Panc1 (cell line): ENCODE measurements around the gene ZNF319.

Source experiments
- POLR2AphosphoS5 ChIP-seq: IDR thresholded peaks from 2 replicates; pipeline ENCODE4 v1.6.1; 2012; ENCODE audit warnings: mild to moderate bottlenecking, low read depth, low read length, moderate library complexity
- SIN3A ChIP-seq: IDR thresholded peaks from 2 replicates; pipeline ENCODE4 v1.6.1; 2012; ENCODE audit warnings: low read depth, mild to moderate bottlenecking, low read length, moderate library complexity, borderline replicate concordance; ENCODE audit not compliant: insufficient read depth
- TF ChIP-seq, protein P1 (sequence below): fragments of 450-650 bp; IDR thresholded peaks from 2 replicates; pipeline ENCODE4 v1.5.1; 2017; ENCODE audit warnings: mild to moderate bottlenecking
- TF ChIP-seq, protein P2 (sequence below), 2 experiments: IDR thresholded peaks; 2 replicates each; pipeline ENCODE4 v1.6.1; 2011 to 2012; ENCODE audit warnings: low read depth in 2 of 2, control low read depth in 1 of 2, low read length in 1 of 2, mild to moderate bottlenecking in 1 of 2, moderate library complexity in 1 of 2; ENCODE audit not compliant: insufficient read depth in 1 of 2

DNA sequence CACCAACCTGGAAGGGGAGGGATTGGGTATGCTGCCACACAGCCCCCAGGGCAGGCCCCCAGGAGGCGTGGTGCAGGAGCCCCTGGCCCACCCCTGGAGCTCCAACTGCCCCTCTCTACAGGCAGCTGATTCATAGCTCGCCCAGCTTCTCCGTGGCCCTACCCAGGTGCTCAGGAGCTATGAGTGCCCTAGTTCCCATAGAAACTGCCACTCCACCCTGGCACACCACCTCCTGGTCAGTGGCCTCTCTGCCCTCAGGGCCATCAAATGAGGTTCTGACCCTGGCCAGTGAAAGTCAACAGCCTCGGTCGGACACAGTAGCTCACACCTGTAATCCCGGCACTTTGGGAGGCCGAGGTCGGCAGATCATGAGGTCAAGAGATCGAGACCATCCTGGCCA, 47.6 kb downstream of the ZNF319 start:
- TF ChIP-seq, protein P1, sequence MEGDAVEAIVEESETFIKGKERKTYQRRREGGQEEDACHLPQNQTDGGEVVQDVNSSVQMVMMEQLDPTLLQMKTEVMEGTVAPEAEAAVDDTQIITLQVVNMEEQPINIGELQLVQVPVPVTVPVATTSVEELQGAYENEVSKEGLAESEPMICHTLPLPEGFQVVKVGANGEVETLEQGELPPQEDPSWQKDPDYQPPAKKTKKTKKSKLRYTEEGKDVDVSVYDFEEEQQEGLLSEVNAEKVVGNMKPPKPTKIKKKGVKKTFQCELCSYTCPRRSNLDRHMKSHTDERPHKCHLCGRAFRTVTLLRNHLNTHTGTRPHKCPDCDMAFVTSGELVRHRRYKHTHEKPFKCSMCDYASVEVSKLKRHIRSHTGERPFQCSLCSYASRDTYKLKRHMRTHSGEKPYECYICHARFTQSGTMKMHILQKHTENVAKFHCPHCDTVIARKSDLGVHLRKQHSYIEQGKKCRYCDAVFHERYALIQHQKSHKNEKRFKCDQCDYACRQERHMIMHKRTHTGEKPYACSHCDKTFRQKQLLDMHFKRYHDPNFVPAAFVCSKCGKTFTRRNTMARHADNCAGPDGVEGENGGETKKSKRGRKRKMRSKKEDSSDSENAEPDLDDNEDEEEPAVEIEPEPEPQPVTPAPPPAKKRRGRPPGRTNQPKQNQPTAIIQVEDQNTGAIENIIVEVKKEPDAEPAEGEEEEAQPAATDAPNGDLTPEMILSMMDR: no peak
- TF ChIP-seq, protein P2, sequence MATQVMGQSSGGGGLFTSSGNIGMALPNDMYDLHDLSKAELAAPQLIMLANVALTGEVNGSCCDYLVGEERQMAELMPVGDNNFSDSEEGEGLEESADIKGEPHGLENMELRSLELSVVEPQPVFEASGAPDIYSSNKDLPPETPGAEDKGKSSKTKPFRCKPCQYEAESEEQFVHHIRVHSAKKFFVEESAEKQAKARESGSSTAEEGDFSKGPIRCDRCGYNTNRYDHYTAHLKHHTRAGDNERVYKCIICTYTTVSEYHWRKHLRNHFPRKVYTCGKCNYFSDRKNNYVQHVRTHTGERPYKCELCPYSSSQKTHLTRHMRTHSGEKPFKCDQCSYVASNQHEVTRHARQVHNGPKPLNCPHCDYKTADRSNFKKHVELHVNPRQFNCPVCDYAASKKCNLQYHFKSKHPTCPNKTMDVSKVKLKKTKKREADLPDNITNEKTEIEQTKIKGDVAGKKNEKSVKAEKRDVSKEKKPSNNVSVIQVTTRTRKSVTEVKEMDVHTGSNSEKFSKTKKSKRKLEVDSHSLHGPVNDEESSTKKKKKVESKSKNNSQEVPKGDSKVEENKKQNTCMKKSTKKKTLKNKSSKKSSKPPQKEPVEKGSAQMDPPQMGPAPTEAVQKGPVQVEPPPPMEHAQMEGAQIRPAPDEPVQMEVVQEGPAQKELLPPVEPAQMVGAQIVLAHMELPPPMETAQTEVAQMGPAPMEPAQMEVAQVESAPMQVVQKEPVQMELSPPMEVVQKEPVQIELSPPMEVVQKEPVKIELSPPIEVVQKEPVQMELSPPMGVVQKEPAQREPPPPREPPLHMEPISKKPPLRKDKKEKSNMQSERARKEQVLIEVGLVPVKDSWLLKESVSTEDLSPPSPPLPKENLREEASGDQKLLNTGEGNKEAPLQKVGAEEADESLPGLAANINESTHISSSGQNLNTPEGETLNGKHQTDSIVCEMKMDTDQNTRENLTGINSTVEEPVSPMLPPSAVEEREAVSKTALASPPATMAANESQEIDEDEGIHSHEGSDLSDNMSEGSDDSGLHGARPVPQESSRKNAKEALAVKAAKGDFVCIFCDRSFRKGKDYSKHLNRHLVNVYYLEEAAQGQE (IDR thresholded peaks at IDR 0.05; ENCODE audit: insufficient read depth in 1 of 2, low read depth in 2 of 2, low read length in 1 of 2): no peak
- no peak for TF ChIP-seq POLR2AphosphoS5
- no peak for TF ChIP-seq SIN3A
